Measurements from ENCODE around the gene HMGB4. TPM values are rescaled to one million over a fixed set of nuclear protein-coding genes. Genes with fewer than 3 reads are reported as not detected.

The HMGB4 gene
- total and polyA plus RNA-seq, 9 of the 15 experiments (the other 6 are each of a cell fraction or from before 2014, with no cell fraction given): not detected

GRCh38 chr1:33823830-33824229, 40.0 kb upstream of the HMGB4 start:
- Histone ChIP-seq H3K27ac (ENCODE audit: extremely low read depth, low read depth, low read length) (no peak overlapping the region), H3K9ac (ENCODE audit: insufficient read depth in 1 of 2, low read depth in 2 of 2, low read length in 2 of 2) (no peak overlapping the region), H2AFZ (ENCODE audit: low read depth, low read length) (no peak overlapping the region), H3K4me1 (replicated peaks in 1 of 2; ENCODE audit: control insufficient read depth in 2 of 2, insufficient read depth in 2 of 2, low read length in 2 of 2) (no peaks in the 10 kb centered on the region), H3K36me3 (ENCODE audit: control insufficient read depth, insufficient read depth, low read length) (no peaks in the 10 kb centered on the region), H3K27me3 (ENCODE audit: control insufficient read depth in 2 of 2, insufficient read depth in 2 of 2, low read length in 2 of 2) (peaks cover 0 to 6% of the 10 kb centered on the region in 2 experiments; a peak in 2 of 5 replicates), H4K20me1 (replicated peaks; ENCODE audit: control insufficient read depth, insufficient read depth, low read length) (no peaks in the 10 kb centered on the region; the same call in 1 of the 2 replicates), H3K4me2 (ENCODE audit: insufficient read depth, low read length) (no peak overlapping the region), H3K4me3 (no peak overlapping the region), H3K9me3 (replicated peaks; ENCODE audit: control insufficient read depth, insufficient read depth, low read depth, low read length) (no peaks in the 10 kb centered on the region; the same call in 1 of the 2 replicates), H3K79me2 (ENCODE audit: control insufficient read depth, insufficient read depth, low read length) (no peaks in the 10 kb centered on the region), H3K9me1 (ENCODE audit: control insufficient read depth, insufficient read depth, low read length) (no peaks in the 10 kb centered on the region)
- TF ChIP-seq NFIX (CRISPR knock-in tag; IDR thresholded peaks at IDR 0.05; ENCODE audit: low read depth): no peak
- DNase-seq (ENCODE audit: extremely low read depth in 1 of 4, low spot score in 3 of 4): no peak
- BruUV-seq (replicated peaks): no TSS peak
- 5% methylated on average over 1 of the region's 1 CpG for WGBS (ENCODE audit: insufficient coverage, low coverage, missing lambda C conversion rate)
- in situ Hi-C loops (cut with MboI) (no loop called here), intact Hi-C loops (cut with micrococcal nuclease) (no loop called here)
- ATAC-seq: no peak
- FAIRE-seq: no peak
- CTCF ChIA-PET (ENCODE audit: low intra/inter-chr PET ratio): no interaction called here
- POLR2A ChIA-PET: no interaction called here

GRCh38 chr1:33824321-33824720, 39.6 kb upstream of the HMGB4 start:
- FAIRE-seq (no peak), ATAC-seq (no peak), DNase-seq (ENCODE audit: extremely low read depth in 1 of 4, low spot score in 3 of 4) (no peak)
- POLR2A ChIA-PET: no interaction called here
- H3K9me3 ChIP-seq (replicated peaks; ENCODE audit: control insufficient read depth, insufficient read depth, low read depth, low read length): no peaks in the 10 kb centered on the region; the same call in 1 of the 2 replicates
- H3K9ac ChIP-seq (ENCODE audit: insufficient read depth in 1 of 2, low read depth in 2 of 2, low read length in 2 of 2): no peak overlapping the region
- H3K27ac ChIP-seq (ENCODE audit: extremely low read depth, low read depth, low read length): no peak overlapping the region
- CTCF ChIA-PET (ENCODE audit: low intra/inter-chr PET ratio): no interaction called here
- no TSS peak for BruUV-seq (replicated peaks)
- H3K4me1 ChIP-seq (replicated peaks in 1 of 2; ENCODE audit: control insufficient read depth in 2 of 2, insufficient read depth in 2 of 2, low read length in 2 of 2): no peaks in the 10 kb centered on the region
- H3K4me3 ChIP-seq: no peak overlapping the region
- H2AFZ ChIP-seq (ENCODE audit: low read depth, low read length): no peak overlapping the region
- H3K36me3 ChIP-seq (ENCODE audit: control insufficient read depth, insufficient read depth, low read length): no peaks in the 10 kb centered on the region
- H3K79me2 ChIP-seq (ENCODE audit: control insufficient read depth, insufficient read depth, low read length): no peaks in the 10 kb centered on the region
- H3K4me2 ChIP-seq (ENCODE audit: insufficient read depth, low read length): no peak overlapping the region
- H4K20me1 ChIP-seq (replicated peaks; ENCODE audit: control insufficient read depth, insufficient read depth, low read length): no peaks in the 10 kb centered on the region; the same call in 1 of the 2 replicates
- WGBS (ENCODE audit: insufficient coverage, low coverage, missing lambda C conversion rate): 0% methylated on average over 5 of the region's 6 CpGs
- intact Hi-C loops (cut with micrococcal nuclease): no loop called here
- H3K9me1 ChIP-seq (ENCODE audit: control insufficient read depth, insufficient read depth, low read length): no peaks in the 10 kb centered on the region
- in situ Hi-C loops (cut with MboI): no loop called here
- peaks cover 0 to 6% of the 10 kb centered on the region in 2 experiments; a peak in 2 of 5 replicates for H3K27me3 ChIP-seq (ENCODE audit: control insufficient read depth in 2 of 2, insufficient read depth in 2 of 2, low read length in 2 of 2)
- no peak for TF ChIP-seq AFF1 (IDR thresholded peaks at IDR 0.05; ENCODE audit: low read depth in 1 of 2, partially characterized antibody in 2 of 2)
- no peak for TF ChIP-seq MITF (IDR thresholded peaks at IDR 0.05)
- no peak for TF ChIP-seq XRCC3 (IDR thresholded peaks at IDR 0.05)
- TF ChIP-seq PRPF4 (IDR thresholded peaks at IDR 0.05; ENCODE audit: insufficient read depth, low read depth, low read length, poor library complexity, severe bottlenecking): no peak
- TF ChIP-seq POLR3G (IDR thresholded peaks at IDR 0.05; ENCODE audit: extremely low read depth, insufficient read length, insufficient replicate concordance): no peak
- TF ChIP-seq MCM3 (IDR thresholded peaks at IDR 0.05): no peak
- TF ChIP-seq SUPT5H (IDR thresholded peaks at IDR 0.05): no peak
- TF ChIP-seq MBD1 (CRISPR knock-in tag; IDR thresholded peaks at IDR 0.05): no peak

Measured in K562 (cell line).